ENCODE measurements around the gene FNDC3B.

DNA sequence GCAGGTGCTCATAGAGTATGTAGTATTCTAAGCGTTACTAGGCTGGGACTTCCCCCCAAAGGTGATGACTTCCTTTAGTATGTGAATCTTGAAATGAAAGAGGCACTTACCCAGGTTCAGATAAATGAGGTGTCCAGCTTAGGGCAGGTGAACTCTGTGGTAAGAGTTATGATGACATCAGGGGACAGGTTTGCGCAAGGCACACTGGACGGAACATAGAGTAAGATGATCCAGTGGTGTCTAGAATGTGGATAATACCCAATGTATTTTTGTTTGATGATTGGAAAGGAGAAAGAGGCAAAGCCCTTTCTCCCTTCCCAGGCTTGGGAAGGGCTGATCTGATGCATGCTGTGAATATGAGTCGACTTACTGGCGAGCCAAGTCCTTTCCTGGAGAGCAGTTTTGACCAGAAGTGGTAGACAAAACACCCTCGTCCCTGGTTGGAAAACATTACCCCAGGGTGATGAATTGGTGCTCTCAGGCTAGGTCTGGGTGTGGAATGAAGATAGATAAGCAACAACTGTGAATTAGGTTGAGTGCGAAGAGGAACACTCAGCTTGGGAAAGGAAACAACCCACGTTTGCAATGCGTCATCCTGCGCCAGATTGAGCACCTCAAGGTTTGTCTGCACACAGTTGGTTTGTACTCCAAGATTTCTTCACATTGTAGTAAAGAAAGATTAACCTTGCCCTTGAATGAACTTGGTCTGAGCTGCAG lies 284.7 kb downstream of the FNDC3B start:
- TF ChIP-seq EZH2phosphoT487 (IDR thresholded peaks at IDR 0.05), result no peak
- TF ChIP-seq, protein P1, sequence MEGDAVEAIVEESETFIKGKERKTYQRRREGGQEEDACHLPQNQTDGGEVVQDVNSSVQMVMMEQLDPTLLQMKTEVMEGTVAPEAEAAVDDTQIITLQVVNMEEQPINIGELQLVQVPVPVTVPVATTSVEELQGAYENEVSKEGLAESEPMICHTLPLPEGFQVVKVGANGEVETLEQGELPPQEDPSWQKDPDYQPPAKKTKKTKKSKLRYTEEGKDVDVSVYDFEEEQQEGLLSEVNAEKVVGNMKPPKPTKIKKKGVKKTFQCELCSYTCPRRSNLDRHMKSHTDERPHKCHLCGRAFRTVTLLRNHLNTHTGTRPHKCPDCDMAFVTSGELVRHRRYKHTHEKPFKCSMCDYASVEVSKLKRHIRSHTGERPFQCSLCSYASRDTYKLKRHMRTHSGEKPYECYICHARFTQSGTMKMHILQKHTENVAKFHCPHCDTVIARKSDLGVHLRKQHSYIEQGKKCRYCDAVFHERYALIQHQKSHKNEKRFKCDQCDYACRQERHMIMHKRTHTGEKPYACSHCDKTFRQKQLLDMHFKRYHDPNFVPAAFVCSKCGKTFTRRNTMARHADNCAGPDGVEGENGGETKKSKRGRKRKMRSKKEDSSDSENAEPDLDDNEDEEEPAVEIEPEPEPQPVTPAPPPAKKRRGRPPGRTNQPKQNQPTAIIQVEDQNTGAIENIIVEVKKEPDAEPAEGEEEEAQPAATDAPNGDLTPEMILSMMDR (IDR thresholded peaks at IDR 0.05), result no peak

Measured in neural progenitor cell (in vitro differentiated cells).